Embryonic facial prominence (tissue), 1 donor: ENCODE measurements around the gene CCDC85B.
"Not testable (repeated sequence)": the region's sequence is repeated elsewhere in the genome, so short reads cannot be mapped to it uniquely, and the experiment has no call there.

Experiments
- DNase-seq: peaks from one replicate; pipeline ENCODE4 v3.0.0-alpha.2; 2016; ENCODE audit errors: extremely low spot score

Gene CCDC85B

DNA sequence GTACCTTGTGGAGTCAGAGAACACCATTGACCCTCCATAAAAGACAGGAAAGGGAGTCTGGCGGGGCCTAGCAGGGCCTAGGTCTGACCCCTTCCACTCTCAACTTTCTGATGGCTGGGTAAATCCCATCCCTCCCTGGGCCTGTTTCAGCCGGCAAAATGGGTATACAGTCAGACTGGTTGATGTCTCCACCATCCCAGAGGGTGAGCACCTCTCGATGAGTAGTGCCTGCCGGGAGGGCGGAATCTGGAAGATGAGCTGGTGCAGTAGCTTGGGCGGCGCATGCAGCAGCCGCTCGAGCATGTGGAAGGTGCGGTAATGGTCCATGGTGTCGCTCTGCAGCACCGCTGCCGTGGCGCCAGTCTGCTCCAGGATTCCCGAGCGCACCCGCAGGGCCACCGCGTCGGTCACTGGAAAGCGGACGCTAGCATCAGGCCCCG, 2.7 kb upstream of the CCDC85B start:
- DNase-seq = no peak

DNA sequence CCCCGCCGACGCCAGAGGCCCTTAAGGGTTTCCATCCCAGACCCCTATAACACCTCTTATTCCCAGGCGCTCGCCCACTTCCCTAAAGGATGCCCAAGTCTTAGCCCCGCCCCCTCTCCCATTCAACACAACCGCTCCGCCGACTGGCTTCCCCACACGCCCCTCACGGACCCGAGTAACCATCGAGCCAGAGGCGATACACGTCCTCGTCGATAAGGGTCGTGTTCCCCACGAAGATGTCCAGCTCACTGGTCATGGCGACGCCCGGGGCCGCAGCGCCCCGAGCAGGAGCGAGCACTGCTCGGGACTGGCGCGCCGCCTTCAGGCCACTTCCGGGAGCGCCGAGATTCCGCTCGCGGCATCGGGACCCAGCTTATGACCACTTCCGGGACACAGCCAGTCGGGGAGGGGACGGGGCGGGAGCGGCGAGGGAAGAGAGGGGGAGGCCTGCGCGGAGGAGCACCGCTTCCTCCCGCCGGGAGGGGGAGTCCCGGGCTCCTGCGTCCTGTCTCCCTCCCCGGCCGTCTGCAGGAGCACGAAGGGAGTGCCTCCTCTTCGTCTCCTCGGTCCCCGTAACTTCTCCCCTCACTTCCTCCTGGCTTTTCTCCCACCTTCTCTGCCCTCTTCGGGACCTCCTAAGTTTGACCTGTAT, 2.2 kb upstream of the CCDC85B start, which contains the start of gene FIBP:
FIBP (minus strand) TSS at position 309 of the 652 bp plus-strand sequence; CDS start at position 256, 53 bp downstream.
- DNase-seq = peak; percentile 94

DNA sequence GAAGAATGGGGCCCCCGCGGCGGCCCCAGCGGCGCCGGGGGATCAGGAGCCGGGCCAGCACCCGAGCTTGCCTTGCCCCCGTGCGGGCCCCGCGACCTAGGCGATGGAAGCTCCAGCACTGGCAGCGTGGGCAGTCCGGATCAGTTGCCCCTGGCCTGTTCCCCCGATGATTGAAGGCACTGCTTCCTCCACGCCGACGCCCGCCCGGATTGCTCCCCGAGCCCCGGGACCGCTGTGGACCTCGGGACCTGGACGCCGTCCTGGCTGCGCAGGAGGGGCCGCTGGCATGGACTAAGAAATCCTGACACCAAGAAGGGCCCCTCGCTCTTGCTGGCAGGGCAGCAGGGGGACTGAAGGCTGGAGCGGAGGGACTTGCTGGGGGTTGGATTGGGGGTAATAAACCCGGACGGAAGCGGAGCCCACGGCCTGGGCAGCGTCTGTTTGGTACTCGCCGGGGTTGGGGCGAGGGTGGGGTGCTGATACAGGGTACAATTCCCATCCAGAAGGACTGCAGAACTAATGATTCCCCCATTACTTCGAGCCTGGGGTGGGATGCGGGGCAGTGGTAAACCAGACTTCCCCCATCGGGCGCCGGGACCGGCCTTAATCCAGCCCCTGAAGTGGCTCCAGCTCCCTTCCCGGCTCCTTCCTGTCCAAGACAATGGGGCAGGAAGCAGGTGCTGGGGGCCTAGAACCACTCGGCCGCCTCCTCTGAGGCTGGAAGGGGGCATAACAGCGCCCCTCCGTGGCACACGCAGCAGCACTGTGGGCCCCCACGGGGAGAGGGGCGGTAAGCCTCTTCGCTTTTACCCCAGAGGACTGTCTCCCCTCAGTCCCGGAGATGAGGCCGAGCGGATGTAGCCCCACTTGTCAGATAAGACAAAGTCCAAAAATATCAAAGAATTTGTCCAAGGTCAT, 1.0 kb downstream of the CCDC85B start:
- no peak for DNase-seq

DNA sequence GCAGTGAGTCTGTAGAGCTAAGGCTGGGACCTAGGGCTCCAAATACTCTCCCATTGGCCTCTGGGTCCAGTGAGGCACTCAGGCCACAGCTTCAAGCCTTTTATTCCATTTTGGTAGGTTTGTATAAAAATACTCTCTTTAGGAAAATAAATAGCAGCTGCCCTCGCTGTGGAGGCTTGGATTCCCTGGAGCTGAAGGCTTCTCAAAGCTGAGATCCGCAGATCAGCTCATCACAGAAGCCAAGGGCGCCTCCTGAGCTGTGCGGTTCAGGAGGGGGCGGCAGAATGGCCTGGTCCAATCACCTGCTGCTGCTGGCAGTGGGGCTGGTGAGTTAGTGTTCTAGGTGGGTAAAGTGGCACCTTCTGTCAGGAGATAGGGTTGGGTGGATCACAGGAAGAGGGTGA, 1.7 kb downstream of the CCDC85B start:
- not testable (repeated sequence) for DNase-seq

DNA sequence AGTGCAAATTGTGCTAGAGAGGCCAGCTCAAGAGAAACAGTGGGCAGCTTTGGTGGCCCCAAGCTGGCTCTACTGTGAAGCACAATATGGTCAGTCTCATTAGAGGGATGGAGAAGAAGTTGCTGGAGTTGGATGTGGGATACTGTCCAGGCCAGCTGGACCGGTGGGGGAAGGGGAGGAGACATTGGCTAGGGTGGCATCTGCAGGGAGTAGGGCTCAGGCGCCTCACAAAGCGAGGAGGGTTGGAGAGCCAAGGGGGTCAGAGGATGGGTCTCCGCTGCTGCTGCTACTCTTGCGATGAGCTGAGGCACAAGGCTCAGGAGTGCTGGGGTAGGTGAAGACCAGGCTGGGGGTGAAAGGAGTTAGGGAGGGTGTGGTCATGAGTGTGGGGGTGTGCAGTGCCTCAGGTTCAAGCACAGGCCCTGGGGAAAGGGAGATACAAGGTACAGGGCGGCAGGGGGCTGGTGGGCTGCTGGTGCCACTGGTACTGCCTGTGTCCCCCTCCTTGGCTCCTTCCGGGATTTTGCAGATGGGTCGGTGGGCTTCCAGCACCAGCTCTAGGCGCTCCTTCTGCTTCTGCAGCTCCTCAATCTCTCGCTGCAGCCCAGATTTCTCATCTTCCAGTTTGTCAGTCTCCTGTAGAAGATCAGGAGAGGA, 2.3 kb downstream of the CCDC85B start:
- no peak for DNase-seq

DNA sequence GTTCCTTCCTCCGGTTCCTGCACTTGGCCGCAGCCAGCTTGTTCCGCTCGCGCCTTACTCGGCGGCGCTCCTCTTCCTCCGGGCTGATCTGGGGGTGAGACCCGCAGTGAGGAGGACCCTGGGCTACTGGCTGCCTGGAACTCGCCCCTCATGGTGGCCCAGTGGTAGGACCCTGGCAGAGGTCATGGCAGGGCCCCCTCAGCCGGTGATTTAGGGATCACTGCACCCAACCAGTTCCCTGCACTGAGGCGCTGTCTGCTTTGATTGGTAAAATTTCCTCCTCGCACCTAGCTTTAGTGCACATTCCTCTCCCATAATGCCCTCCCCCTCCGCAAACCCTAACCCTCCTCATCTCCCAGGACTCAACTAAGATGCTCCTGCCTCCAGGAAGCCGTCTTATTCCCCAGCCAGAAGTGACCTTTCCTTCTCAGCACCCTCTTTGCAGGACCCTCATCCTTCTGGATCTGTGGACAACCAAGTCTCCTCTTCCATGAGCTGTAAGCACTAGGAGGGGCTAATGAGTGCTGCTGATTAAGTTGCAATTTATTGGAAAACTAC, 3.6 kb downstream of the CCDC85B start:
- DNase-seq = no peak

DNA sequence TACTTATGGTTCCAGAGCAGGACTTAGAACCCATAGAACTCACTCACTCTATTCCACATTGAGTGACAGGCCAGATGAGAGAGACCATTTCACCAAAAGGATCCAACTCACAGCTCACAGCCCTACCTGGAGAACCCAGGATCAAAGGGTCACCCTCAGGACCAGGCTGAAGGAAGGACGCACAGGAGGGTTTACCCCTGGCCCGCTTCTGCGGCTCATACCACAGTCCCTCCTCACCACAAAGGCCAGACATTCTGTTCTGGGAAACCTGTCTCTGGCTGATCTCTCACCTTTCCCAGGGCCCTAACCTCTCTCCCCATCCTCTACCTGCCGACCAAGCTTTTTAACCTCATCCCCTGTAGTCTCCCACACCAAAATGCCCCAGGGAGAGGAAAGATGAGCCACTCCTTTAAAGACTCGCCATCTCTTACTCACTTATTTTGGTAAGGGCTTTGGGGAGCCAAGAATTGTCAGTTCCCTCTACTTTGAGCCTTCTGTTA, 5.1 kb downstream of the CCDC85B start:
- no peak for DNase-seq

DNA sequence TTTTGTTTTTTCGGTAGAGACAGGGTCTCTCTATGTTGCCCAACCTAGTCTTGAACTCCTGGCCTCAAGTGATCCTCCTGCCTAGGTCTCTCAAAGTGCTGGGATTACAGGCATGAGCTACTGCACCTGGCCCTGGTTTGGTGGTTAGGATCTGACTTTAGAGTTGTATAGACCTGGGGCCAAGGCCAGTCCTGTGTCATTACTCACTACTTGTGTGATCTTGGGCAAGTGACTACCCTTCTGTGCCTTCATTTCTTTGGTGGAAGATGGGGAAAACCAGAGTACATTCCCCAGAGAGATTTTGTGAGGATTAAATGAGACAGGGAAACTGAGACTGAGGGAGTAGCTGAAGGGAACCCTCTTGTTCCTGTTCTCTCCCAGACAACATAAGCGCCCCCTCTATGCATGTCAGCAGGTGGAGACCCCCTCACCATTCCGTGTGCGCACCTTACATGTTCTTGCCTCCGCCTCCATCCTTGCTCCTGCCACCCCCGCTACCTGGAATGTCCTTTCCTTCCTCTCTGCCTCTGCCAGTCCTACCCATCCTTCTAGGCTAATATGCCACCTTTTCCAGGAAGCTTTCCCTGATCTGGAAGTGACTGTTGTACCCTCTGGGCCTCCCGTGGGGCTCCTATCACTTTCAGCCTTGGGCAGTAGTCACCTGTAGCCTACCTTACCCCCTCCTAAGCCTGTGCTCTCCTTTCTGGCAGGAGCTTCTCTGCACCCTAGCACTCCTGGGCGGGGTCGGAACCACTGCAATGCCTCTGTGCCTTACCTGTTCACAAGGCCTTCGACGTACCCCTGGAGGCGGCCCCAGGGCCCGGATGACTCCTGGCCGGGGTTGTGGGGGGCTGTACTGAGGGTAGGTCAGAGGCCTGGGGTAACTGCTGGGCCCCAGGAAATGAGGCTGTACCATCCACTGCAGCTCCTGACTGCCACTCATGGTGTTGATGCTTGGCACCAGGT, 5.8 kb downstream of the CCDC85B start:
- no peak for DNase-seq

DNA sequence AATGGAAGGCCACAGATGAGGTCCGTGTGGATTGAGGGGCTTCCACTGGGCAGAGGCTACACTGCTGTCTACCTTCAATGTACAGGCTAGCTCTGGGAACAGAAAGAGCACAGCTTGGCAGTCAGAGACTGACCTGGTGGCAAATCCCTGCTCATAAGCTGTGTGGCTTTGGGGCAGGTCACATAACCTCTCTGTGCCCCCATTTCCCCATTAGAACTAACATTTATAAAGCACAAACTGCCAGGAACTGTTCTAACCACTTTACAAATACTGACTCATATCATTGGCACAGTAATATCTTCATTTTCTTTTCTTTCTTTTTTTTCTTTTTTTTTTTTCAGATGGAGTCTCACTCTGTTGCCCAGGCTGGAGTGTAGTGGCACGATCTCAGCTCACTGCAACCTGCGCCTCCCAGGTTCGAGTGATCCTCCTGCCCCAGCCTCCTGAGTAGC, 6.6 kb downstream of the CCDC85B start:
- no peak for DNase-seq

DNA sequence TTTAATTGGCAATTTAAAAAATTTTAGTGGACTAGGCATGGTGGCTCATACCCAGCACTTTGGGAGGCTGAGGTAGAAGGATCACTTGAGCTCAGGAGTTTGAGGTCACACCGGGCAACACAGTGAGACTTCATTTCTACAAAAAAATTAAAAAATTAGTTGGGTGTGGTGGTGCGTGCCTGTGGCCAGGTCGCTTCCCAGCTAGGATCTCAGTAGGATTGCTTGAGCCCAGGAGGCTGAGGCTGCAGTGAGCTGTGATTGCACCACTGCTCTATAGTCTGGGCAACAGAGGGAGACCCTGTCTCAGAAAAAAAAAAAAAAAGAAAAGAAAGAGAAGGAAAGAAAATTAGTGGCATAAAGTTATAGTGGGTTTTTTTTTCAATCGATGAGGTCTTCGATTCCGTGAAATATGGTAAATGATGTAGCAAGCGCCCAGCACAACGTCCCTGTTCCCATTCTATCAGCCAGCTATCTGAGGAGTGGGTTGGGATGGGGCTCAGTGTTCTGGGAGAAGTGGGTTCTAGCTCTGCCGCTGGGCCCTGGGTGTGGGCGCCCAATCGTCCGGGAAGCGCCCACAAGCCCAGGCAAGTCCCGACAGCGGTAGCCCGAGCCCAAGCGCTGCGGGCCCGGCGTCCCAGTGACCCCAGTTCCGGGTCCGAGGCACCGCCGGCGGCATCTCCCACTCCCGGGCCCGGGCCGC, 8.3 kb downstream of the CCDC85B start:
- no peak for DNase-seq

DNA sequence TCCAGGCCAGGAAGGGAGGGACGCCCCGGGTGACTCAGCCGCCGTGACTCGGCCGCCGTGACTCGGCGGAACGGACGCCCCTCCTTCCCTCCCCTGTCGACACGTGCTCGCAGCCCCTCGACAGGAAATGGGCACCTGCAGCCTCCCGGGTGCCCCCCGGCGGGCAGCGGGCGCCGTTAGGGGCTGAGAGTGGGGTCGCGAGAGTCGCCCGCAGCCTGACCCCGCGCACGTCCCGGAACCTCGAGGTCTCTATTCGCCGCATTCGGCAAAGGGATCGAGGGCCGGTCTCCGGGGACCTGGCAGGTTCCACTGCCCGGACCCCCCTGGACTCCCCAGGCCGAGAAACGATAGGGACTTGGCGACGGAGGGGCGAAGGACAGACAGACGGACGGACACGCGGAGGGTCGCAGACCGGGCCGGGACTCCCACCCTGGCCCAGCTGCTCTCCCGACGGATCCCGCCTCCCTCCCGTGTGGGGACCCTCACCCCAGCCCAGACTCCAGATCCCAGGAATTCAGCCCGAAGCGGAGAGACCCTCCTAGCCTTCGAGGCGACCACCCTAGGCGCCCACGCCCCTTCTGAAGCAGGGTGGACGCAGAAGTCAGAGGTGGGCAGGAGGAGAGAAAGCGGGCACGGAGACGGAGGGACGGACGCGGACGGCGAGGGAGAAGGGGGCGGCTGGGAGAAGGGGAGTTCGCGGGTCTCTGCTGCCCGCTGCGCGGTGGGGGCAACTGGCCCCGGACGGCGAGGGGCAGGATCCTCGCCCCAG, 9.1 kb downstream of the CCDC85B start:
- no peak for DNase-seq

DNA sequence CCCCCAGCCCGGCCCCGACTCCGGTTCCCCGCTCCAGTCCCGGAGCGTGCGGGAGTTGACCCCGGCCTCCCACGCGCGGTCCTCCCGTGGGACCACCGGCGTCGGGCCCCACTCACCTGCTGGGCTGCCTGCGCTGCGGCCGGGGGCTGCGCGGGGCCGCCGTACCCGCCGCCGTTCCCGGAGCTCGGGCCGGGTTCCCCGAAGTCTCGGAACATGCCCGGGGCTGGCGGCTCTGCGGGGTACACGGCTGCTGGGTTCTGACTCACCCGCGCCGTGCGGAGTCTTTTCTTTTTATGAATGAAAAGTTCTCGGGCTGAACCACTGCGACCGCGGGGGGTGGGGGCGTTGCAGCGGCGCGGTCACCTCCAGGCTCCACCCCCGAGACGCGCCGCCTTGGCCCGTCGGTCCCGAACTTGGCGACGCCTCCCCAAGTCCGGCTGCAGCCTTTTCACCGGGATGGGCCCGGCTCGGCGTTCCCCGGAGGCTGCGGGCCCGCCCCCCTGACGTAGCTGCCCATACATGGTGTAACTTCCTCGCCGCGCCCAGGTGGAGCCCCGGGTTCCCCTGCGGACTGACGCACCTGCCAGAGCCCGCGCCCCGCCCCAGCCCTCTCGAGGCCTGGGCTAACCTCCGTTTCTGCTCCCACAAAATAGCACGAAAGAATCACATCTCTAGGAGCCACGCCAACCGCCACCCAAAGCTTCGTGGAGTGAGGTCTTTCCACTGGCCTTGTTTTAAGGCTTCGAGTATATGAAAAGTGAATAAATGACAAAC, 9.8 kb downstream of the CCDC85B start, which contains the start of gene FOSL1:
FOSL1 (minus strand) TSS at position 264 of the 774 bp plus-strand sequence; CDS start at position 215, 49 bp downstream.
- DNase-seq = no peak

DNA sequence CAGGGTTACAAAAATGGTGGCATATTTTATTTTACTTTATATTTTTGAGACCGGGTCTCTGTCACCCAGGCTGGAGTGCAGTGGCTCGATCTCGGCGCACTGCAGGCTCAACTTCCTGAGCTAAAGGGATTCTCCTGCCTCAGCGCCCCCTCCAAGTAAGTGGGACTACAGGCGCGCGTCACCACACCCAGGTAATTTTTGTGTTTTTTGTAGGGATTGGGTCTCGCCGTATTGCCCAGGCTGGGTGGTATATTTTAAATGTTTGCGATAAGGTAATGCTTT, 10.4 kb downstream of the CCDC85B start:
- DNase-seq = no peak

DNA sequence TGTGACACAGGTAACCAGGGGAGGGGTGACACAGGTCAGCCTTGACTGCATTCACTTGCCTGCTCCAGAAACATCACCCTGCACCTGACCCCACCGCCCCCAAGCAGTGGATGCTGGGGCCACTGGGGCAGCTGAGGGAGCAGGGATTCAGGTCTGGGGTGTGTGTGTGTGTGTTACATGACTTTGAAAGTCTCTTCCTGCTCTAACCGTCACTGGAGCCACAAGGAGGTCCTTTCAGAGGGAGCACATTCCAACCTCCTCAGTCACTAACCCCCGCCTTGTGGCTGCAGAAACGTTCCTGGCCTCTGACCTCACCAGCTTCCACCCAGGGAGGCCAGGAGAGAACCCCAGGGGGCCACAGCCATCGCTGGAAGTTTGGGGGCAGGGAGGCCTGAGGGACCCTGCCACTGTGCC, 12.6 kb downstream of the CCDC85B start:
- no peak for DNase-seq

DNA sequence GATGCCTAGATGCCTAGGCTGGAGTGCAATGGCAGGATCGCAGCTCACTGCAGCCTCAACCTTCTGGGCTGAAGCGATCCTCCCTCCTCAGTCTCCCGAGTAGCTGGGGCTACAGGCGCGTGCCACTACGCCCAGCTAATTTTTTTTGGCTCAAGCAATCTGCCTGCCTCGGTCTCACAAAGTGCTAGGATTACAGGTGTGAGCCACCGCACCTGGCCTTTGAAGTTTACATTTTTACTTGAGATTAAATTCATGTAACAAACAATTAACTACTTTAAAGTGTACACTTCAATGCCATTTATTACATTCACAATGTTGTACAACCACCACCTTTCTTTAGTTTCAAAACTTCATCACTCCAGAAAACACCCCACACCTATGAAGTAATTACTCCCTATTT, 13.2 kb downstream of the CCDC85B start:
- no peak for DNase-seq

DNA sequence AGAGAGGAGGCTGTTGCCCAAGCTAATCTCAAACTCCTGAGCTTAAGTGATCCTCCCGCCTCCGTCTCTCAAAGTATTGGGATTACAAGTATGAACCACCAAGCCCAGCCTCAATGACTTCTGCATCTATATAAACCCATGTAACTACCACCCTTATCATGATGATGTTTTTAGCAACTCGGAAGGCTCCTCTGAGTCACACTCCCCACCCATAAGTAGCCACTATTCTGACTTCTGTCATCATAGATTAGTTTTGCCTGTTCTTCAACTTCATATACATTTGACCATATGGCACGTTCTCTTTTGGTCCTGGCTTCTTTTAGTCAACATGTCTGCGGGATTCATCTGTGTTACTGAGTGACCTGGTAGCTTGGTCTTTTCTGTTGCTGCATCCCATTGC, 16.1 kb downstream of the CCDC85B start:
- no peak for DNase-seq

DNA sequence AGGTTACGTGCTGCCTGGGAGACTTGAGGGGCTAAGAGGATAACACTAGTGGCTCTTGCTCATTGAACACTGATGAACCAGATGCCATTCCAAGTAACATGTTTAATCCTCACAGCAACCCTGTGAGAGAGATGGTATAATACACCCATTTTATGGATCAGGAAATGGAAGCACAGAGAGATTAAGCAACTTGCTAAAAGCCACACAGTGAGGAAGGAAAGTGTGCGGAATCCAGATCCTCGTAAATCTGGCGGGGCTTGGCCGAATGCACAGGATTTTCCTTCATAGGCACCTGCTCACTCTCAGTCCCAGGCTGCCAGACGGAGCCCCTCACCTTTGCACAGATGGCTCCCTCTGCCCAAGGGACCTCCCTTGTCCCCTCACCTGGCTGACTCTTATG, 17.4 kb downstream of the CCDC85B start:
- no peak for DNase-seq
